ENCODE data around the gene PUS7.

The PUS7 gene

DNA sequence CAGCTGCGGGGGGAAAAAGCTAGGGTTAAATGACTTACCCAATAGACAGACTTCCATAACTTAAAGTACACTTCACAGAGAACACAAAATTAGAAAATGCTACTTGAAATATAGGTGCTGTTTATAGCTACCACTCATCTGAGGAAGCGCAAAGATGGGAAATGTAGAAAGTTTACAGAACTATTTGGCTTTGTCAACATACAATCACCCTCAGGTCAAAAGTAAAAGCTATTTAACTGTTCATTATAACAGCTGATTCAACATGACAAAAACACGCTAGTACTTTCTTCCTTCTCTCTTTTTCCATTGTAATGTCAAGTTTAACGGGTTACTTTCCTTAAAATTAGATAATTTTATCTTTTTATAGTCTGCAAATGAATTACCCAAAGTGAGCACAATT, 51.2 kb downstream of the PUS7 start:
- Histone ChIP-seq H3K4me2 (ENCODE audit: insufficient read depth, low read length, poor library complexity, severe bottlenecking) (no peak overlapping the region), H2BK5ac (ENCODE audit: low read length) (no peak overlapping the region), H3K27me3 (ENCODE audit: control insufficient read depth in 3 of 3, insufficient read depth in 3 of 3, low read depth in 1 of 3, low read length in 3 of 3) (no peaks in the 10 kb centered on the region), H4K8ac (ENCODE audit: low read depth, low read length) (no peak overlapping the region), H2BK15ac (ENCODE audit: low read length) (no peak overlapping the region), H3K36me3 (replicated peaks in 1 of 2; ENCODE audit: control insufficient read depth in 2 of 2, insufficient read depth in 2 of 2, low read length in 2 of 2) (peaks cover 2 to 60% of the 10 kb centered on the region in 2 donors), H3K18ac (ENCODE audit: low read length) (no peak overlapping the region), H3K23ac (ENCODE audit: low read depth, low read length, poor library complexity) (no peak overlapping the region), H3K79me1 (ENCODE audit: low read depth, low read length) (no peaks in the 10 kb centered on the region), H3K4ac (ENCODE audit: low read length) (no peak overlapping the region), H3K9me3 (replicated peaks in 1 of 2; ENCODE audit: control insufficient read depth in 2 of 2, insufficient read depth in 1 of 2, low read depth in 1 of 2, low read length in 2 of 2) (no peaks in the 10 kb centered on the region), H2BK12ac (ENCODE audit: low read length) (no peak overlapping the region), H3K9ac (ENCODE audit: low read depth, low read length, poor library complexity) (no peak overlapping the region), H3K4me1 (ENCODE audit: control insufficient read depth in 2 of 2, insufficient read depth in 1 of 2, low read depth in 1 of 2, low read length in 2 of 2) (no peaks in the 10 kb centered on the region), H3K27ac (replicated peaks; ENCODE audit: low read length) (no peak overlapping the region), H2AK5ac (ENCODE audit: low read depth, low read length) (no peak overlapping the region), H4K91ac (ENCODE audit: low read depth, low read length, poor library complexity) (no peak overlapping the region), H2BK120ac (ENCODE audit: low read depth, low read length) (no peak overlapping the region), H2AFZ (ENCODE audit: low read length) (no peak overlapping the region), H3K14ac (ENCODE audit: low read length) (no peak overlapping the region), H3K4me3 (ENCODE audit: low read length in 2 of 2) (no peak overlapping the region)
- WGBS, 2 donors (ENCODE audit: extremely low coverage in 2 of 2, insufficient read length in 2 of 2, insufficient replicate concordance in 1 of 2) = no CpG with 5 or more reads among the region's 4 CpGs
- no peak for DNase-seq (ENCODE audit: low spot score)

DNA sequence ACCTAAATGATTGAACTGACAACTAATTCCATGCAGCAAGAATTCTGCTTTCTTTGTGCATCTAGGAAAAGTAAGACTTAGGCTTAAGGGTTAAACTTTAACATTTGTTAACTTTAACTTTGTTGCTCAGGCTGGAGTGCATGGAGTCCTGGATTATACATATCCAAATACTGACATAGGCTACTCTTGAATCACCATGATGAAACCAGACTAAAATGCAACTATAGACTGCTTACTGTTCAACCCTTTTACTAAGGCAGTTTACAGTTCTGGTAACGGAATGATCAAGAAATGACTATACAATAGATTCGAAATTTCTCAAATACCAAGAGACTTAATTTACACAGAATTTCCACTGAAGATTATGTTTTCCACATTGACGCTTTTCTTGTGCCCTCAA, 52.0 kb downstream of the PUS7 start:
- Histone ChIP-seq H2AK5ac (ENCODE audit: low read depth, low read length) (no peak overlapping the region), H3K18ac (ENCODE audit: low read length) (no peak overlapping the region), H3K9ac (ENCODE audit: low read depth, low read length, poor library complexity) (no peak overlapping the region), H3K36me3 (replicated peaks in 1 of 2; ENCODE audit: control insufficient read depth in 2 of 2, insufficient read depth in 2 of 2, low read length in 2 of 2) (peaks cover 2 to 64% of the 10 kb centered on the region in 2 donors), H3K4me3 (ENCODE audit: low read length in 2 of 2) (no peak overlapping the region), H3K4ac (ENCODE audit: low read length) (no peak overlapping the region), H3K9me3 (replicated peaks in 1 of 2; ENCODE audit: control insufficient read depth in 2 of 2, insufficient read depth in 1 of 2, low read depth in 1 of 2, low read length in 2 of 2) (no peaks in the 10 kb centered on the region), H2BK5ac (ENCODE audit: low read length) (no peak overlapping the region), H3K23ac (ENCODE audit: low read depth, low read length, poor library complexity) (no peak overlapping the region), H3K14ac (ENCODE audit: low read length) (no peak overlapping the region), H2BK15ac (ENCODE audit: low read length) (no peak overlapping the region), H3K79me1 (ENCODE audit: low read depth, low read length) (no peaks in the 10 kb centered on the region), H2BK12ac (ENCODE audit: low read length) (no peak overlapping the region), H2AFZ (ENCODE audit: low read length) (no peak overlapping the region), H3K4me1 (ENCODE audit: control insufficient read depth in 2 of 2, insufficient read depth in 1 of 2, low read depth in 1 of 2, low read length in 2 of 2) (no peaks in the 10 kb centered on the region), H3K4me2 (ENCODE audit: insufficient read depth, low read length, poor library complexity, severe bottlenecking) (no peak overlapping the region), H4K8ac (ENCODE audit: low read depth, low read length) (no peak overlapping the region), H4K91ac (ENCODE audit: low read depth, low read length, poor library complexity) (no peak overlapping the region), H3K27me3 (ENCODE audit: control insufficient read depth in 3 of 3, insufficient read depth in 3 of 3, low read depth in 1 of 3, low read length in 3 of 3) (no peaks in the 10 kb centered on the region), H3K27ac (replicated peaks; ENCODE audit: low read length) (no peak overlapping the region), H2BK120ac (ENCODE audit: low read depth, low read length) (no peak overlapping the region)
- DNase-seq (ENCODE audit: low spot score) = no peak
- WGBS, 2 donors (ENCODE audit: extremely low coverage in 2 of 2, insufficient read length in 2 of 2, insufficient replicate concordance in 1 of 2) = no CpG with 5 or more reads among the region's 3 CpGs

DNA sequence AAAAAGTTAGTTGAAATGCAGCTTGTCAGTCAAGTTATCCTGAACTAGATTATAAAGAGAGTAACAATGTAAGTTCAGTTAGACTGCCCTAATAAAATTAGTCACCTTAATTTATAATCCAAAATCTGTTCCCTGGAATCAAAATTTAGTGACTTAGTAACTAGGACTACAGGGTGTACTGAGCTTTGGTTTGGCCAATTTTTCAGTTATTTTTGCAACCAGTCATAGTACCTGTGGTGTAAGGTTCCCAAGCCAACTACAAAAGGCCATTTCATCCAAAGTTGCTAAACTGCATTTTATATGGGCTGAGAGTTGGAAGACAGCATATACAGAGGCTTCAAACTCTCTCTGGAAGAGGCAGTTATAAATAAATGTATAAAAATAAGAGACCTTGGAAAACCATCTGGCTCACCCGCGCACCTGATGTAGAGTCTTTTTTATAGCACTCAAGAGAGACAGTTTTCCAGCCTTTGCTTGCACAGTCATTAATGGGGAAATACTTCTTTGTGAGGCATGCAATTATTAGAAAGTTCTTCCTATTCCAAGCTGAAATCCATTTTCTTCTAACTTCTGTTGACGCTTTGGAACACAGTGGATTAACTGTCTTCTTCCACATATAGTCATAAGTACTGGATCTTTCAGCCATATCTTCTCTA, 59.2 kb downstream of the PUS7 start:
- Histone ChIP-seq H3K4me2 (ENCODE audit: insufficient read depth, low read length, poor library complexity, severe bottlenecking) (no peak overlapping the region), H2BK120ac (ENCODE audit: low read depth, low read length) (no peak overlapping the region), H3K27ac (replicated peaks; ENCODE audit: low read length) (no peak overlapping the region), H3K27me3 (ENCODE audit: control insufficient read depth in 3 of 3, insufficient read depth in 3 of 3, low read depth in 1 of 3, low read length in 3 of 3) (no peaks in the 10 kb centered on the region), H3K4me1 (ENCODE audit: control insufficient read depth in 2 of 2, insufficient read depth in 1 of 2, low read depth in 1 of 2, low read length in 2 of 2) (no peaks in the 10 kb centered on the region), H3K4me3 (ENCODE audit: low read length in 2 of 2) (no peak overlapping the region), H3K36me3 (replicated peaks in 1 of 2; ENCODE audit: control insufficient read depth in 2 of 2, insufficient read depth in 2 of 2, low read length in 2 of 2) (peaks cover 12 to 76% of the 10 kb centered on the region in 2 donors), H3K79me1 (ENCODE audit: low read depth, low read length) (no peaks in the 10 kb centered on the region), H3K23ac (ENCODE audit: low read depth, low read length, poor library complexity) (no peak overlapping the region), H2BK5ac (ENCODE audit: low read length) (no peak overlapping the region), H3K14ac (ENCODE audit: low read length) (no peak overlapping the region), H3K18ac (ENCODE audit: low read length) (no peak overlapping the region), H3K9ac (ENCODE audit: low read depth, low read length, poor library complexity) (no peak overlapping the region), H3K9me3 (replicated peaks in 1 of 2; ENCODE audit: control insufficient read depth in 2 of 2, insufficient read depth in 1 of 2, low read depth in 1 of 2, low read length in 2 of 2) (peaks cover 0 to 5% of the 10 kb centered on the region in 2 donors), H2BK15ac (ENCODE audit: low read length) (no peak overlapping the region), H4K91ac (ENCODE audit: low read depth, low read length, poor library complexity) (no peak overlapping the region), H2AK5ac (ENCODE audit: low read depth, low read length) (no peak overlapping the region), H2BK12ac (ENCODE audit: low read length) (no peak overlapping the region), H3K4ac (ENCODE audit: low read length) (no peak overlapping the region), H2AFZ (ENCODE audit: low read length) (no peak overlapping the region), H4K8ac (ENCODE audit: low read depth, low read length) (no peak overlapping the region)
- WGBS, 2 donors (ENCODE audit: extremely low coverage in 2 of 2, insufficient read length in 2 of 2, insufficient replicate concordance in 1 of 2) = no CpG with 5 or more reads among the region's 3 CpGs
- DNase-seq (ENCODE audit: low spot score) = no peak

DNA sequence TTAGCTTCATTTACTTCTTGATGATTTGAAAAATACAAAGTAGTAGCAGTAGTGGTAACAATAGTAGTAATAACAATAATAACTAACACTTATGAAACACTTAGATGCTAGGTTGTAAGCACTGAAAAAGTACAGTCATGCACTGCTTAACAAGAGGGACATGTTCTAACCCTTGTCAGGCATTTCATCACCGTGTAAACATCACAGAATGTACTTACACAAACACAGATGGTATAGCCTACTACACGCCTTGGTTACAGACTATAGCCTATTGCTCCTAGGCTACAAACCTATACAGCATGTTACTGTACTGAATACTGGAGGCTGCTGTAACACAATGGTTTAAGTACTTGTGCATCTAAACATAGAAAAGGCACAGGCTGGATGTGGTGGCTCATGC, 60.6 kb downstream of the PUS7 start:
- H3K4me1 ChIP-seq (ENCODE audit: control insufficient read depth in 2 of 2, insufficient read depth in 1 of 2, low read depth in 1 of 2, low read length in 2 of 2) = peaks cover 0 to 2% of the 10 kb centered on the region in 2 donors
- no peak overlapping the region for H3K27ac ChIP-seq (replicated peaks; ENCODE audit: low read length)
- no peak overlapping the region for H2BK15ac ChIP-seq (ENCODE audit: low read length)
- H3K4ac ChIP-seq (ENCODE audit: low read length) = no peak overlapping the region
- H3K23ac ChIP-seq (ENCODE audit: low read depth, low read length, poor library complexity) = no peak overlapping the region
- H2BK120ac ChIP-seq (ENCODE audit: low read depth, low read length) = no peak overlapping the region
- no peaks in the 10 kb centered on the region for H3K27me3 ChIP-seq (ENCODE audit: control insufficient read depth in 3 of 3, insufficient read depth in 3 of 3, low read depth in 1 of 3, low read length in 3 of 3)
- no peak overlapping the region for H3K14ac ChIP-seq (ENCODE audit: low read length)
- H2BK12ac ChIP-seq (ENCODE audit: low read length) = no peak overlapping the region
- H2AFZ ChIP-seq (ENCODE audit: low read length) = no peak overlapping the region
- peaks cover 14 to 84% of the 10 kb centered on the region in 2 donors for H3K36me3 ChIP-seq (replicated peaks in 1 of 2; ENCODE audit: control insufficient read depth in 2 of 2, insufficient read depth in 2 of 2, low read length in 2 of 2)
- H3K9me3 ChIP-seq (replicated peaks in 1 of 2; ENCODE audit: control insufficient read depth in 2 of 2, insufficient read depth in 1 of 2, low read depth in 1 of 2, low read length in 2 of 2) = peaks cover 0 to 5% of the 10 kb centered on the region in 2 donors
- DNase-seq (ENCODE audit: low spot score) = no peak
- no peak overlapping the region for H3K4me2 ChIP-seq (ENCODE audit: insufficient read depth, low read length, poor library complexity, severe bottlenecking)
- no peak overlapping the region for H2BK5ac ChIP-seq (ENCODE audit: low read length)
- no CpG with 5 or more reads among the region's 2 CpGs for WGBS, 2 donors (ENCODE audit: extremely low coverage in 2 of 2, insufficient read length in 2 of 2, insufficient replicate concordance in 1 of 2)
- H3K79me1 ChIP-seq (ENCODE audit: low read depth, low read length) = no peaks in the 10 kb centered on the region
- H2AK5ac ChIP-seq (ENCODE audit: low read depth, low read length) = no peak overlapping the region
- H4K8ac ChIP-seq (ENCODE audit: low read depth, low read length) = no peak overlapping the region
- no peak overlapping the region for H3K9ac ChIP-seq (ENCODE audit: low read depth, low read length, poor library complexity)
- no peak overlapping the region for H3K4me3 ChIP-seq (ENCODE audit: low read length in 2 of 2)
- no peak overlapping the region for H4K91ac ChIP-seq (ENCODE audit: low read depth, low read length, poor library complexity)
- no peak overlapping the region for H3K18ac ChIP-seq (ENCODE audit: low read length)
